Measurements from ENCODE around the gene TBC1D22A. TPM values are rescaled to one million over a fixed set of nuclear protein-coding genes. Genes with fewer than 3 reads are reported as not detected.
"Not testable (repeated sequence)": the region's sequence is repeated elsewhere in the genome, so short reads cannot be mapped to it uniquely, and the experiment has no call there.

Gene TBC1D22A
- total RNA-seq, 1 donor from 2014 or later: 33.0 TPM

GRCh38 chr22:47155131-47155885 is 392.9 kb downstream of the TBC1D22A start:
- no peak for DNase-seq (ENCODE audit: low spot score)

- DNase-seq (ENCODE audit: low spot score): no peak
These were observed 393.5 kb downstream of the TBC1D22A start for GRCh38 chr22:47155912-47156311.

- no peak for DNase-seq (ENCODE audit: low spot score)
These were observed 394.1 kb downstream of the TBC1D22A start for GRCh38 chr22:47156352-47157092.

GRCh38 chr22:47157093-47157420 is 394.6 kb downstream of the TBC1D22A start:
- no peak for DNase-seq (ENCODE audit: low spot score)

GRCh38 chr22:47157486-47158270 is 395.2 kb downstream of the TBC1D22A start:
- no peak for DNase-seq (ENCODE audit: low spot score)

- no peak for DNase-seq (ENCODE audit: low spot score)
These were observed 396.0 kb downstream of the TBC1D22A start for GRCh38 chr22:47158457-47158856.

GRCh38 chr22:47159592-47159991 is 397.1 kb downstream of the TBC1D22A start:
- DNase-seq (ENCODE audit: low spot score): no peak

GRCh38 chr22:47160141-47160541 is 397.7 kb downstream of the TBC1D22A start:
- DNase-seq (ENCODE audit: low spot score): no peak

- DNase-seq (ENCODE audit: low spot score): no peak
These were observed 398.5 kb downstream of the TBC1D22A start for GRCh38 chr22:47160781-47161520.

GRCh38 chr22:47161631-47162030 is 399.2 kb downstream of the TBC1D22A start:
- DNase-seq (ENCODE audit: low spot score): no peak

GRCh38 chr22:47162865-47163264 is 400.4 kb downstream of the TBC1D22A start:
- DNase-seq (ENCODE audit: low spot score): no peak

- DNase-seq (ENCODE audit: low spot score): no peak
These were observed 401.0 kb downstream of the TBC1D22A start for GRCh38 chr22:47163481-47163855.

- DNase-seq (ENCODE audit: low spot score): no peak
These were observed 401.5 kb downstream of the TBC1D22A start for GRCh38 chr22:47163856-47164513.

- DNase-seq (ENCODE audit: low spot score): no peak
These were observed 402.3 kb downstream of the TBC1D22A start for GRCh38 chr22:47164514-47165337.

- DNase-seq (ENCODE audit: low spot score): no peak
These were observed 403.0 kb downstream of the TBC1D22A start for GRCh38 chr22:47165338-47166032.

- no peak for DNase-seq (ENCODE audit: low spot score)
These were observed 403.6 kb downstream of the TBC1D22A start for GRCh38 chr22:47166033-47166404.

GRCh38 chr22:47166446-47167016 is 404.1 kb downstream of the TBC1D22A start:
- no peak for DNase-seq (ENCODE audit: low spot score)

GRCh38 chr22:47167056-47167455 is 404.6 kb downstream of the TBC1D22A start:
- no peak for DNase-seq (ENCODE audit: low spot score)

- not testable (repeated sequence) for DNase-seq (ENCODE audit: low spot score)
These were observed 405.5 kb downstream of the TBC1D22A start for GRCh38 chr22:47167921-47168320.
